Ishikawa (cell line): ENCODE measurements around the gene TNP2.

ENCODE experiments used
- CEBPB ChIP-seq: IDR thresholded peaks from 2 replicates; pipeline ENCODE4 v1.6.1; 2012
- EP300 ChIP-seq: IDR thresholded peaks from 2 replicates; pipeline ENCODE4 v1.6.1; 2012; ENCODE audit warnings: borderline replicate concordance
- RAD21 ChIP-seq: IDR thresholded peaks from 2 replicates; pipeline ENCODE4 v1.6.1; 2012; ENCODE audit warnings: low read depth
- TAF1 ChIP-seq: IDR thresholded peaks from 2 replicates; pipeline ENCODE4 v1.6.1; 2012; ENCODE audit warnings: low read depth, mild to moderate bottlenecking
- ZBTB7A ChIP-seq: IDR thresholded peaks from 2 replicates; pipeline ENCODE4 v1.6.1; 2012; ENCODE audit warnings: low read depth
- TF ChIP-seq, protein P1 (sequence below): IDR thresholded peaks from 2 replicates; pipeline ENCODE4 v1.6.1; 2012
- TF ChIP-seq, protein P2 (sequence below): IDR thresholded peaks from 2 replicates; pipeline ENCODE4 v1.6.1; 2012

DNA sequence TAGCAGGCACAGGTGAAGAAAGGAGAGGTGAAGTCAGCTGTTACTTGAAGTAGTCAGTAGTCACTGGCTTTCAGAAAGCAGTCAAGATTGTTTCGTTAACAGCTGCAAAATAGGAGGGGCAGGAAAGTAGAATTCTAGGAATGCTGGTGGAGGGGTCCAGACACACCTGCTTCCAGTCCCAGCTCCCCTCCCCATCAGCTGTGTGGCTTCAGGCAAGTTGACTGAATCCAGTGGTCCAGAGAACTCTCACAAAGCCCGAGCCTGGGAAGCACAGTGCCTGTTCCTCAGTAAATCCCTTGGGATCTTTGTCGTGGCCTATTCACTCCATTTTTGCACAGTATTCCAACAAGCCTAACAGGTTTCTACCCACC lies 8.5 kb downstream of the TNP2 start:
- TF ChIP-seq ZBTB7A (no peak), EP300 (no peak), TAF1 (no peak), CEBPB (no peak), RAD21 (no peak)
- TF ChIP-seq, protein P1, sequence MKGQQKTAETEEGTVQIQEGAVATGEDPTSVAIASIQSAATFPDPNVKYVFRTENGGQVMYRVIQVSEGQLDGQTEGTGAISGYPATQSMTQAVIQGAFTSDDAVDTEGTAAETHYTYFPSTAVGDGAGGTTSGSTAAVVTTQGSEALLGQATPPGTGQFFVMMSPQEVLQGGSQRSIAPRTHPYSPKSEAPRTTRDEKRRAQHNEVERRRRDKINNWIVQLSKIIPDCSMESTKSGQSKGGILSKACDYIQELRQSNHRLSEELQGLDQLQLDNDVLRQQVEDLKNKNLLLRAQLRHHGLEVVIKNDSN, result no peak
- TF ChIP-seq, protein P2, sequence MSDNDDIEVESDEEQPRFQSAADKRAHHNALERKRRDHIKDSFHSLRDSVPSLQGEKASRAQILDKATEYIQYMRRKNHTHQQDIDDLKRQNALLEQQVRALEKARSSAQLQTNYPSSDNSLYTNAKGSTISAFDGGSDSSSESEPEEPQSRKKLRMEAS, result no peak
